ENCODE results near the gene GNPDA1.

The GNPDA1 gene

GRCh38 chr5:141958113-141958512, 54.7 kb downstream of the GNPDA1 start, which contains the start of gene PCDH12:
Gene PCDH12 (minus strand): TSS chr5:141958202. CDS start chr5:141957851, 351 bp downstream.
- no peak for TF ChIP-seq CTCF (IDR thresholded peaks at IDR 0.05; ENCODE audit: low read depth, low read length)
- no peak for DNase-seq (ENCODE audit: extremely low read depth, low read depth)

- no peak for TF ChIP-seq CTCF (IDR thresholded peaks at IDR 0.05; ENCODE audit: low read depth, low read length)
Measured at GRCh38 chr5:141957367-141957996, 55.3 kb downstream of the GNPDA1 start.

GRCh38 chr5:141954194-141954593, 58.6 kb downstream of the GNPDA1 start:
- no peak for TF ChIP-seq CTCF (IDR thresholded peaks at IDR 0.05; ENCODE audit: low read depth, low read length)
- no peak for DNase-seq (ENCODE audit: extremely low read depth, low read depth)

More at GRCh38 chr5:141957367-141957996, 55.3 kb downstream of the GNPDA1 start:
- DNase-seq (ENCODE audit: extremely low read depth, low read depth): no peak

- TF ChIP-seq CTCF (IDR thresholded peaks at IDR 0.05; ENCODE audit: low read depth, low read length): no peak
- no peak for DNase-seq (ENCODE audit: extremely low read depth, low read depth)
Measured at GRCh38 chr5:141952020-141952419, 60.8 kb downstream of the GNPDA1 start.

GRCh38 chr5:141951332-141951781, 61.5 kb downstream of the GNPDA1 start:
- TF ChIP-seq CTCF (IDR thresholded peaks at IDR 0.05; ENCODE audit: low read depth, low read length): no peak; the same call in 1 of the 2 replicates
- DNase-seq (ENCODE audit: extremely low read depth, low read depth): no peak

All from AG09319 (cell line).